Activated T-cell treated with anti-CD3 and anti-CD28 coated beads, Interleukin-2, amount 50 U/mL, for 48 hours (primary cell): Measurements from ENCODE around the gene CTNND2.

ENCODE experiments used
- DNase-seq, 2 experiments: peaks; one replicate each; pipeline ENCODE4 v3.0.0-alpha.2; 2020

Gene CTNND2

DNA sequence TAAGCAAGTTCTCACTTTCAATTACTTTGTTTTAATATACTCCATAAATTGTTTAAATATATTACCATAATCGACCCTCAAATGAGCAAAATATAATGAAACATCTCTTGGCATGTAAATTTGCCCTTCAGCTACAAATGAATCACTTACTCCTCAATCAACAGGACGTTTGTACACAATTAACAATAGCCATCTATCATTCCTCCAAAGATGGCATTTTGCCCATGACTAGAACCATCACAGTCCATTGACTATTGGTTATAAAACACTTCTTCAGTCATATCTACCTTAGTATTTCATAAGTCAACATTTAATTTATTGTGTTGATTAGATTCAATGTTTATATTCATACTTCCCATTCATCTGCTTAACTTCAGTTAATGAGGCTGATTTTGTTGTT is 127.2 kb downstream of the CTNND2 start:
- DNase-seq = no peak

DNA sequence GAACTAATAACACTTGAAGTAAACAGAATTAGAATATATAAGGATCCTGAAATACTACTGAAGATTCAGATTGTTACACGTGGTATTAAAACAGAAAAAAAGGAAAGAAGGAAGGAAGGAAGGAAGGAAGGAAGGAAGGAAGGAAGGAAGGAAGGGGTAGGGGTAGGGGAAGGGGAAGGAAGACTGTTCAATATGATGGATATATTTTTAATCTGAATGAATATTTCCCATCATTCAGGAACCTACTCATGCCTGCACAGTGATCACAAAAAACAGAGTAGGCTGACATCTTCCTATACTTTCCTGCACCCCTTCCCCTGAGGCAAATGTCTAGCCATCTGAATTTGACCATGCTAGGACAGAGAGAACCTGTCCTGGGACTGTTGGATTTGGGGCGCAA is 133.9 kb downstream of the CTNND2 start:
- DNase-seq = no peak

DNA sequence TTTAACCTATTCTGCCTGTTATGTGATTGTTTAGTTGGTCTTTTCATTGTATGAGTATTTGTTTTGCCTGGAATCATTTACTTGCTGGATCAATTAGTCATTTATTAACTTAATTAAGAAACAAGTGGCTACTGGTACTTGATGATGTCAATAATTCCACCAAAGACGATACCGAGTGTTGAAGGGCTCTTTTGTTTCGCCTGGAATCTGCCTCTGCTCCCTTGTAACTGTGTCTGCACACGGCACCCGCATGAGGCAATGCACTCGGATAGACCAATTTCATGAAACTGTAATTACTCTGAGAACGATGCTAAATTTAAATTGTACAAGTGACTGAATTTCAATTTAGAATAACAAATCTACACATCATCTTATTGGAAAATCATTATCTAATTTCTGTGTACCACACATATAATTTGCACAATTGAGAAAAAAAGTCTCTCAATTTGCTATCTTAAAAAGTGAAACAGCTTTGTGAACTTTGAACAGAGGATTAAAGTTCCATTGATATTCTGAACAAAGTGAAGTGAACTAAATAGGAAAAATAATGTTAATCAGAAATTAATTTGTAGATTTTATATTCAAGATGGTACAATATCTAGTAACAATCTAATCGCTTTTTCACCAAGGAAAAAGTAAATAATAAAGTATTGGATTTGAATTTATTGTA is 143.2 kb downstream of the CTNND2 start:
- no peak for DNase-seq

DNA sequence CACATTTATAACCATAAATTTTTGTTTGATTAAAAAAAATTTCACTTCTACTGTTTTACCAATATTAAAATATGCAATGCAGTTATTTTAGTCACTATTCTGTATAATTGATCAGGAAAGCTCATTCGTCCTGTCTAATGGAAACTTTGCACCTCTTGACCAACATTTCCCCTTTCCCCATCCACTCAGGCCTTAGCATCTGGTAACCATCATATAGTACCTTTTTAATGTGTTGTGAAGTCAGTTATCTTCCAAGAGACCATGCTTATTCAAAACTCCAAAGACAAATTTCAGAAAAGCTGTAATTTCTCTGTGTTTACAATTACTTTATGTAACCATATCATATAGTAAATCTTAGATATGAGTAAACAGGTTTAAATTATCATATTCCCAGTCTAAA is 145.9 kb downstream of the CTNND2 start:
- DNase-seq = no peak

DNA sequence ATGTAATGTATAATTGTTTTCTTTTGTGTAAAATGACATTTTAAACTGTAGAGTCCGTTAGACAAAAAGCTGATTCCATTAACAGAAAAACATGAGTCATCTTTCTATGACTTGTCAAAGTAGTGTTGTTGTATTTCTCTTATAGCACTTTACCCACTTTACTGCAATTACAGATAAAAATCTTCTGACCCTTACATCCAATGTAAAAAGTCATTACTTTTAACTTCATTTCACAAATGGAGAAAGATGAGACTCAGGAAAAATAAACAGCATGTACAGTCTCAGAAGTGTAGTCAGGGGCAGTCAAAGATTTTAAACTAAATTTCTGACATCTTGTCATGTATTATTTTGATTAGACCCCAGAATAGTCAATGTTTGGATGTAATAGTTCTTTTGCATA is 146.6 kb downstream of the CTNND2 start:
- DNase-seq = no peak

DNA sequence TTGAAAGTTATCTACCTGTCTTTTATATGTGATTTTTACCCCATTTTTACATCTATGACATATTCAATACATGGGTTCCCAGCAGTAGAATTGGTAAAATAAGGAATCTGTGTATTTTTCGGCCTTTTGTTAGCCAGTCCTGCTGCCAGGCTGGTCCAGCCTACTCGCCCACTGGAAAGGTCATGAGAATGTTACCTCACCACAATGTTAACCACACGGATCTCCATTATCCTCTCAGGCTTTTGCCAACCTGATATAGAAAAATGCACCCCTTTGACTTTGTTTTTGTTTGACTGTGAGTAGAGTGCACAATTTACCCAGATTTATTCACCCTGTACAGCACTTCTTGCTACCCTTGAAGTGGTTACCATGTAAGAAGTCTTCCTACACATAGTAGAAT is 167.2 kb downstream of the CTNND2 start:
- no peak for DNase-seq

DNA sequence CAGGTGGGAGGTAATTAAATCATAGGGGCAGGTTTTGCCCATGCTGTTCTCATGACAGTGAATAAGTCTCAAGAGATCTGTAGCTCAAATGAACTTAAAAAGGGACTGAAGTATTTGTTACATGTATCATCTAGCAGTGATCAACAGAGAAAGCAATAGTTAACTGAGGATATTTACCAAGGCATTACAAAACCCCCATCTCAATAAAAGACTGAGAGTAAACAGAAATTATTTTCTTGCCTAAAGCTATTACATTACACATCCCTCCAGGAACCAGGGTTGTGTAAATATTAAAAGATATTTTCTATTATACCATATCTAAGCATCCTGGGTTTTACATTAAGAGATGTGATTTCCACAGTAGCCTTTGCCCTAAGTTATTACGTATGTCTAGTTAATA is 169.9 kb downstream of the CTNND2 start:
- no peak for DNase-seq

DNA sequence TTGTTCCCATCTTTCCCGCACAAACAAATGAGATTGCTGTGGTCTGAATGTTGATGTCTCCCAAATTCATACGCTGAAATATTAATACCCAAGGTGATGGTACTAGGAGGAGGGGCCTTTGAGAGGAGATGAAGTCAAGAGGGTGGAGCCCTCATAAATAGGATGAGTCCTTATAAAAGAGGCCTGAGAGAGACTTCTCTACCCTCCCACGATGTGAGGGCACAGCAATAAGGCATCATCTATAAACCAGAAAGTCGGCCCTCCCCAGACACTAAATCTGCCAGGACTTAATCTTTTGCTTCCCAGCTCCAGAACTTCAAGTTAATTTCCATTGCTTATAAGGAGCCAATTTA is 170.4 kb downstream of the CTNND2 start:
- DNase-seq = no peak

DNA sequence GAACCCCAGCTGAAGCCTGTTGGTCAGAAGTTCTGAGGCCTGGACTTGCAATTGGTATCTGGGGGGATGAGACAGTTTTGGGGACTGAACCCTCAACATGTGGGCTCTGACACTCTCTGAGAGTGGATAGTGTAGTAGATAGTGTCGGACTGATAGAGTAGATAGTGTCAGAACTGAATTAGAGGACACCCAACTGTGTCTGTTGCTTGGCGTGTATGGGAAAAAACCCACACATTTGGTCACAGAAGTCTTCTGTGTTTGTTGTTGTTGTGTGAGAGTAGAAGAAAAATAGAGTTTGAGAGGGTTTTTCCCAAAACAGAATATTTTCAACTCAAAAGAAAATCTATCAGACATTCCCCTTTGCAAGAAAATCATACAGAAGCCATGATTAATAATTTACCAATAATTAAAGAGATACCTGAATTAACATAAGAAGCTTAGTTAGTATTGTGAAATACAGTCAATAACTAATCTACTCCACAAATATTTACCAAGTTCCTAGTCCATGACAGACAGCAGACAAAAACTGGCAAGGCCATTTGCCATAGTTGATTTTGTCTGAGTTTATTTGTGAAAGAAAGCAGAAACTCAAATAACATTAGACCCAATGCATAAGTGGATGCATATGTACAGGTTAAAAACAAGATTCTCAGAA is 170.9 kb downstream of the CTNND2 start:
- no peak for DNase-seq

DNA sequence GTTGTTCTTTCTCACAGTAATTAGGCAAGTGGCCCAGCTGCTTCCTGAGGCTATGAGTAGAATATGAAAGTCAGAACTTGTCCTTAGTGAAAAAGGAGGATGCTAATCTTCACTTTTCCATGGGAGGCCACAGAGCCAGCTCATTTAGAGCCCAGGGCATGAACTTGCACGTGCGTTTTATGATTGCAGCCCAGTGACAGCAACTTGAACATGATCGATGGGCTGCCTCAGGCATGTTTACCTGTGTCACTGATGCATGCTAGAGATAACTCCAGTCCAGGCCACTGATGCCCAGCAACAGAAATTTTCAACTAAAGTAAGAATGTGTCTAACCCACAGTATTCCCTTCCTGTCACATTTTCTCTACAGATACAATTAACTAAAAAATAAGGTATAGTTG is 179.3 kb downstream of the CTNND2 start:
- no peak for DNase-seq

DNA sequence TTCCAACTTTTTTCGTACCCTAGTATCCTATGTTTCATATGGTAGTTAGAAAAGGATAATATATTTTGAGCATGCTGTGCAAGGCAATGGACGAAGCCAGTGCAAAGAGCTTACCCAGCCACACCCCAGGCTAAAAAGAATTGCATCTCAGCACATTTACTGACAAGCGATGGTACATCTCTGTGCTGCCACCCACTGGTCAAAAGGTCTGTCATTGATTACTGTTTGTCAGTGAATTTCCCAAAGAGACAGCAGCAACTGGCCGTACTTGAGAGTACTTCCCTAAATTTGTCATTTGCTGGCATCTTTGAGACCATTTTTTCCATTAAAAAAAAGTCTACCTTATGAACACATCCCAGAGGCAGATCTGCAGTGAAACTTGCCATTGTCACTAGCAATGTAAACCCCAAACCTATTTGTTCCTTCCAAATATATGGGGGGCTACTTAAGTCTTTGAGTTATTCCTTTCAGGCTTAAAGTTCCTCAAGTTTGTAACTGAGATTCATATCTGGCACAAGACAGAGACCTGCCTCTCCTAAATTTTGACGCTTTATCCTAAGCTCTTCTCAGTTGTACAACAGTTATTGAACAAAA is 184.3 kb downstream of the CTNND2 start:
- DNase-seq = peak in 1 of 2 experiments; percentile 15

DNA sequence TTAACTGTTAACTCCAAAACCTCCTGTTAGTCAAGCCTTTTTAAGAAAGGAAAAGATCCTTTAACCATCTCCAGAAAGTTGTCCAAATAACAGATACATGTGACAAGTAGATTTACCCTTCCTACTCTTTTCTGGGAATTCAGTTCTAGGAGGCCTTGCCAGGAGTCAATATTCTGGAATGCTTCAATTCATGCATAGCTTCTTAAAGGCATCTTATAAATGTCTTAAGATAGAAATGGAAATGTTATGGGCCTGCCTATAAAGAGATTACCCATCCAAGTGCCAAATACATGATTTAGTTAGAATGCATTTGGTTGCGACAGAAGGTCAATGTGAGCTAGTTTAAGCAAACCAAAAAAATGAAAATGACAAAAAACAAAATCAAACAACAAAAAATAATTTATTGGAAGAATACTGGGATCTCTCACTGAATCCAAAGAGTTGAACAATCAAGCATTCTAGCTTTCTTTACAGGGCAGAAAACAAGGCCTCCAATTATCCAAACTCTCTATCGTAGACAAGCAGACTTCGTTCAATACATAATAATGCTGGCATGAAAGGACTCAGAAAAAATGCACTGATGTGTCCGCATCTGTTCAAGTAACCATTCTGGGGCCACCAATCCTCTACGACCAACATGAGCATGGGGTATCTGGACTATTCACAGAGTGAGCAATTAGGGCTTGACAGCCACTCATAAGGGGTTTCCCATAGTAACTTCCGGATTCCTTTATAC is 188.6 kb downstream of the CTNND2 start:
- no peak for DNase-seq

DNA sequence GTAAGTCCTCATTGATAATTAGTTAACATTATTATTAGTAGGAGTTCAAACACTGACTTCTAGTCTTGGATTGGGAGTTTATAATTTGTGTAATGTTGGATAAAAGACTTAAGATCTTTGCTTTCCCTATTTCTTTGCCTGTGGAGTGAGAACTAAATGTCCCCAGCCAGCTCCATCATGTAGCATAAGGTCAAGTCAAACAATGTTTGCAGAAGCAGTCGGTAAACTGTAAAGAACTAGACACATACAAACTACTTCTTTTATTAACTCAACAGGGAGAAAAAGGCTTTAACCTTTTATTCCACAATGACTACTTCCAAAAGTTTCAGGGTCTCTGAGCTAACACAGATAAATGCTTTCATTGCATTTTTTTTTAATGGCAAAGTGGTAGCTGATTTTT is 192.3 kb downstream of the CTNND2 start:
- no peak for DNase-seq

DNA sequence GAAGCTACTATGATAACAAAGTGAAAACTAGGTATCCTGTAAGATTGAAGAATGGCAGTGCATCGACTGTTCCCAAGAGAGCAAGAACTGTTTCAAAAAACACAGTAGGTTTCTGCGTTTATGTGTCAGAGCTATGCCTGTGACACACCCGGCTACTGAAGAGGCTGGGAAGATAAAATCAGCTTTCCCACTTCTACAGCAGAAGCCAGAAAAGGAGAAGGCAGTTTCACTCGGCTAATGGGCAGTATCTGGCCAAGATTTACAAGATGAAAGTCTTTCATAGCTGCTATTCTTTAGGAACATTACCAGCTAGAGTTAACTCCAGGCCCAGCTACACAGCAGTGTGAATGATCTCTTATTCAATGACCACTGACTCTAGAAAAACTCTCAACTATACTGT is 195.2 kb downstream of the CTNND2 start:
- DNase-seq = no peak

DNA sequence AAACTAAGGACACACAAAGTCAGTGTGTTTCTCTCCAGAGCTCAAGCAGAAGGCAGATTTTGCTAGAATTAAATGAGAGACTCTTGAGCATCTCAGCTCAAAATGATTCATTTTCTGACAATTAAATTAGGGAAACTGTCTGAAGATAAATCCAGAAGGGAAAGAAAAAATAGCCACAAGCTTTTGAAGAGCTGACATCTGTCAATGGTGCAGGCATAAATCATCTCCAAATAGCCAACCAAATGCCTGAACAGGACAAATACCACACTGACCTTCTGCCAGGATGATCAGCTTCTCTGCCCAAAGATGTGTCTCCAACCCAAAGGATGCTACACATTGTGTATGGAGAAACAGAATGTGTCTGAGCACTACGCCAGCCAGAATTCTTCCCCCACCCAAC is 199.3 kb downstream of the CTNND2 start:
- no peak for DNase-seq

DNA sequence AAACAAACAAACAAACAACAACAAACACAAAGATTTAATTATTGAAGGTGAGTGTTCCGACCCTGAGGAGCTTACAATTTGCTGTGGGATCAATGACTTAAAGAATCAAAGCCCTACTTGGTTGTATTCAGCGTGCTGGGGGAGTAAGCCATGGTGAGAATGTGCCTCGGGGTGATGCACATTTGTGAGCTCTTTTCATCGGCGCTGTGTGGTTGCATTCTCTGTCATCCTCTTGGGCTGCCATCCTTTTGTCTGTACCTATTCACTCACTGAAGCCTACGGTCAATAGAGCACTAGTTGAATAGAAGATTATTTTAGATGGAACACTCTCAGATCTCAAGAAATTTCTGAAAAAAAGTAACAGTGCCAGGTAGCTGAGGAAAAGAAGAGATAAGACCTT is 203.9 kb downstream of the CTNND2 start:
- DNase-seq = no peak

DNA sequence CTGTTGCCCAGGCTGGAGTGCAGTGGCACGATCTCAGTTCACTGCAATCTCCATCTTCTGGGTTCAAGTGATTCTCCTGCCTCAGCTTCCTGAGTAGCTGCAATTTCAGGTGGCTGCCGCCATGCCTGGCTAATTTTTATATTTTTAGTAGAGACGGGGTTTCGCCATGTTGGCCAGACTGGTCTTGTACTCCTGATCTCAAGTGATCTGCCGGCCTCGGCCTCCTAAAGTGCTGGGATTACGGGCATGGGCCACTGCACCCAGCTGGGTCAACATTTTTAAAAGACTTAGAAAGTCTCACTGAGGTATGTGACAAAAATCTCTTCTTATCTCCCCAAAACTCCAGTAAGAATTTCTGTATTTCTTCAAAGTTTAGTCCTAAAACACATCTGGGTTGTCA is 211.6 kb downstream of the CTNND2 start:
- no peak for DNase-seq

DNA sequence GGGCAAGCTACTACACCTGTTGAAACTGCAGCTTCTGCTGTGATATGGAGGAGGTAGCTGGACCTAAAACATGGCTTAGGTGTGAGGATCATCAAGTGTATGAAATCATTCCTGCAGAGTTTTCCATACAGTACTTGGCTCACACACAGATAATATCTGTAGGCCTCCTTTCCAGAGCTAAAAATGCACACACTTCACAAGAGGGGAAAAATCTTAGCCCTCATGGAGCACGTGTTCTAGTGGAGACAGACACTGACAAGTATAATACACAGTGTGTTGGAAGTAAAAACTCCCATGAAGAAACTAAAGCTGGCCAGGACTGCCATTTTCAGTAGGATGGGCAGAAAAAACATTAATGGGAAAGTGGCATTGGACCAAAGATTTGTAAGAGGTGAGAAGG is 216.7 kb downstream of the CTNND2 start:
- no peak for DNase-seq

DNA sequence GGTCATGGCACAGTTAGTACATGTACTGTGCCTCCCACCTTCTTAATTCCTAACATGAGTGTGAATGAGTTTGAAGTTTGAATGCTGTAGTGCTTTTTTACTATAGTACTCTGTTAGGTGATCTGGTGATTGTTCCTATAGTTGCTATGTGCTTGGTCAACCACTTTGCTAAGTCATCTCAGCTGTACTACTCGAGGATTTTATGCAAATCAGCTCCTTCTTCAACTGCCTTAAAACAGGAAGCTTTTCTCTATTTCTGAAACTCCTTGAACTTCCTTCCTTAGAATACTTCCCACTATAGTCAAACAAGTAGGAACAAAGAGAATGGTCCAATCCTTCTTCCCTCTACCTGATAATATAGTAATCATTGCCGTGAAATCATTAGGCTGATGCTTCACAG is 219.6 kb downstream of the CTNND2 start:
- no peak for DNase-seq

DNA sequence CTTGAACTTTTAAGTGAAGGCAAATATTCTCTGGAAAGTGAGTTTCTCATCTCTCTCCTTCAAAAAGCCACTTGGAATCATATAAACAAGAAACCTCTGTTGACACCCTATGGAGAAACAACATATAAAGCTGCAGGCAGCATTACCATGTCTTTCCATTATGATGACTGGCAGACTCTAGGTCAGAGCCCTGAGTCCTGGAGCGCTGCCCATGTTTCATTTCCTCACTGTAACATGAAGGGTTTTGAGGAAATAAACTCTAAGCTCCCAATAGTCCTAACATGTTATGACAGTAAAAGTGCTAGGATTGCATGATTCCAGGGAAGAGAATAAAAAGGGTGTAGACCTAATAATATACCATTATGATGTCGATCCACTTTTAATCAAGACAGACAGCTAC is 220.6 kb downstream of the CTNND2 start:
- DNase-seq = no peak

DNA sequence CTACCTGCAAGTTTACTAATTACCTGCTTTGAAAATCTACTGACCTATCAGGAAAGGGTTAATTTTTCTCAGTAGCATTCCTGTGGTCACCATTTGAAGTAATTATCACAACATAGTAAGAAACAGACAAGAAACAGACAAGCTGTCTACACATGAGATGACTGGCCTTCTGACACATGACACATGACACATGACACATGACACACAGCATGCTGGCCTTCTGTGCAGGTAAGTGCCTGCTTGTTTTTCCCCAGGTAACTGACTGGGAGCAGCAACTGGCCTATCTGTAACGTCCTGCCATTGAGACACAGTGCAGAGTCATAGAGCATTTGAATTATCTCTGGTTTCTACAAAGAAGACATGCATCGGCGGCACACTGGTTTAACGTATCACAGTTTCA is 222.4 kb downstream of the CTNND2 start:
- DNase-seq = no peak

DNA sequence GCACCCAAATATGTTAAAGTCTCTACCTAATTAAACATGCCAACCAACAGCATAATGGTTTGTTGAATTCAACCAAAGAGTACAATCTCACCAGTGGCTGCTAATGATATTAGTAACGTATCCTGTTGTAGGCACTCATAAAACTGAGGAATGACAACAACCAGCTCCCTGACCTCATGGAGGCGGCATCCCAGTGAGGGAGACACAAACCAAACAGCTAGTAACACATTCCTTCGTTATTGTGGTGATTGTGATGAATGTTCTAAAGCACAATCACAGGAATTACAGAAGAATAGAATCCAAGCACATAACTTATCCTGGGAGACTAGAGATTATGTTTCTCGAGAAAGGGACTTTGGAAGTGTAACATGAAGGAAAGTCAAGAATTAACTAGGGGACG is 224.6 kb downstream of the CTNND2 start:
- DNase-seq = no peak

DNA sequence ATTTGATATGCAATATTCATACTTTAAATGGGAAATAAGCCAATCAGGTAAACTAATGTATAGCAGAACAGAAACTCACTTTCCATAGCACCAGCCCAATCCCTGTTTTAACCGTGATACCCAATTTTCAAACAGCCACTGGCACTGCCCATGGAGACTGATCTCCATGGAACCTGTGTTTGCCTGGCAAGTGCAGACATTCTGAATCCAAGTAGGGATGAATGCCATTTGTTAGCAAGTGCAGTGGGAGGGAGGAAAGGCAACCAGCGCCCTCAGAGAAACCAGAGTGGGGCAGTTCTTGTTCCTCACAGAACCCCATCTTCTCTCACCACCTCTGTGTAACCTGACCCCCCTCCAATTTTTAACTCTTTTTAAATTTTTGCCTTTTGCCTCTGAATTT is 229.1 kb downstream of the CTNND2 start:
- no peak for DNase-seq
